Neural progenitor cell (in vitro differentiated cells): ENCODE data around the gene CYLD. TPM values are rescaled to one million over a fixed set of nuclear protein-coding genes. Genes with fewer than 3 reads are reported as not detected.

Source experiments
- DNase-seq: peaks from one replicate; pipeline ENCODE4 v3.0.0-alpha.2; 2016; ENCODE audit warnings: low spot score
- H2AFZ ChIP-seq: fragments of 200-600 bp; sonication (generic); replicated peaks from 2 replicates; pipeline ENCODE4 v1.6.1; 2016; ENCODE audit warnings: antibody characterized with exemption
- H3F3A ChIP-seq: fragments of 200-600 bp; sonication (generic); 2 replicates; pipeline ENCODE4 v1.6.1; 2016; ENCODE audit warnings: antibody characterized with exemption, low read depth
- H3K27ac ChIP-seq: fragments of 200-600 bp; sonication (generic); 2 replicates; pipeline ENCODE4 v1.5.1; 2016; ENCODE audit warnings: mild to moderate bottlenecking
- H3K27me3 ChIP-seq: fragments of 200-600 bp; sonication (generic); 2 replicates; pipeline ENCODE4 v1.6.1; 2016; ENCODE audit warnings: mild to moderate bottlenecking, moderate library complexity
- H3K36me3 ChIP-seq: fragments of 200-600 bp; sonication (generic); 2 replicates; pipeline ENCODE4 v1.5.1; 2016
- H3K4me1 ChIP-seq: fragments of 200-600 bp; sonication (generic); 2 replicates; pipeline ENCODE4 v1.6.1; 2016; ENCODE audit warnings: mixed run types
- H3K4me2 ChIP-seq: fragments of 200-600 bp; sonication (generic); 2 replicates; pipeline ENCODE4 v1.6.1; 2016
- H3K4me3 ChIP-seq: fragments of 200-600 bp; sonication (generic); 2 replicates; pipeline ENCODE4 v1.5.1; 2016
- H3K79me2 ChIP-seq: fragments of 200-600 bp; sonication (generic); 2 replicates; pipeline ENCODE4 v1.6.1; 2016; ENCODE audit warnings: low read depth
- H3K9ac ChIP-seq: fragments of 200-600 bp; sonication (generic); 2 replicates; pipeline ENCODE4 v1.6.1; 2016
- H3K9me3 ChIP-seq: fragments of 200-600 bp; sonication (generic); 2 replicates; pipeline ENCODE4 v1.5.1; 2016; ENCODE audit warnings: low read depth
- H4K20me1 ChIP-seq: fragments of 200-600 bp; sonication (generic); 2 replicates; pipeline ENCODE4 v1.6.1; 2016; ENCODE audit warnings: low read depth
- H3K27ac Mint-ChIP-seq: 3 replicates; pipeline ENCODE4 v1.8.0; 2021; ENCODE audit warnings: mixed read lengths
- H3K27me3 Mint-ChIP-seq: 2 replicates; pipeline ENCODE4 v1.8.0; 2022; ENCODE audit warnings: low read depth, mild to moderate bottlenecking, inconsistent platforms, moderate library complexity, mixed read lengths; ENCODE audit not compliant: insufficient read depth
- H3K36me3 Mint-ChIP-seq: 3 replicates; pipeline ENCODE4 v1.8.0; 2021; ENCODE audit warnings: mixed read lengths
- H3K4me1 Mint-ChIP-seq: 3 replicates; pipeline ENCODE4 v1.8.0; 2021; ENCODE audit warnings: mixed read lengths
- H3K4me3 Mint-ChIP-seq: 3 replicates; pipeline ENCODE4 v1.8.0; 2021; ENCODE audit warnings: mild to moderate bottlenecking, moderate library complexity, mixed read lengths
- H3K9me3 Mint-ChIP-seq: 3 replicates; pipeline ENCODE4 v1.8.0; 2020; ENCODE audit warnings: mixed read lengths
- EZH2 ChIP-seq: fragments of 200-600 bp; sonication (generic); IDR thresholded peaks from 2 replicates; pipeline ENCODE4 v1.6.1; 2017; ENCODE audit warnings: antibody characterized with exemption, mild to moderate bottlenecking, moderate library complexity
- EZH2phosphoT487 ChIP-seq: fragments of 200-600 bp; sonication (generic); IDR thresholded peaks from 2 replicates; pipeline ENCODE4 v1.6.1; 2017; ENCODE audit warnings: antibody characterized with exemption
- total RNA-seq: library from RNA; depleted of rRNA; stranded (reverse); fragments of >200 nt; gene quantifications from 2 replicates; pipeline ENCODE4 v1.2.3, GENCODE V29; 2015; ENCODE audit warnings: low replicate concordance
- TF ChIP-seq, protein P1 (sequence below): fragments of 200-600 bp; sonication (generic); IDR thresholded peaks from 2 replicates; pipeline ENCODE4 v1.5.1; 2017; ENCODE audit warnings: antibody characterized with exemption, mild to moderate bottlenecking

CYLD gene
- total RNA-seq, 1 donor from 2014 or later, result 22.0 TPM

DNA sequence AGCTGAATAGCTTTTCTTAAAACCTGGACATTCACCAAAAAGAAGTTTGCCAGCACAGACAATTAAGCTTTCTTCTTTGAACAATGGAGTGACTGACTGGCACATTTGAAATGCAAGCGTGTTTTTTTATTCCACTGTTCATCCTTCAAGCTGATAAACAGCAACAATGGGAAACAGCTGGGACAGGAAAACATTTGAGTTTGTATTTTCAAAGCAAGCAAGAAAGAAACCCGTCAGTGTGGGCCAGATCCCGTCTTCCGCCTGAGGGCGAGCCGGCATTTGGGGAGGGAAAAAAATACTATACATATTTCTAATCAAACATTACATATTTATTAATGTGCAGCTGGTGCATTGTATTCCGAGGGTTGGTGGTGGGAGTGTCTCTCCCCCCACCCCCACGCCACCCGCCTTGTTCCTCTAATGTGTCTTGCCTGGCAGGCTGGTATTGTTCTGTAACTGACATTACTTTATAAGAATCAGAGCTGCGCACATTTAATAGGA is 94.3 kb downstream of the CYLD start:
- Mint-ChIP-seq H3K27me3 (peaks cover 14% of the 10 kb centered on the region), H3K9me3 (peaks cover 6% of the 10 kb centered on the region), H3K4me3 (no peak overlapping the region), H3K36me3 (no peaks in the 10 kb centered on the region), H3K27ac (no peak overlapping the region), H3K4me1 (peaks cover 10% of the 10 kb centered on the region)
- H3K27ac ChIP-seq, result no peak overlapping the region
- no peaks in the 10 kb centered on the region for H4K20me1 ChIP-seq
- H2AFZ ChIP-seq, result no peak overlapping the region
- DNase-seq, result no peak
- H3K4me3 ChIP-seq, result no peak overlapping the region
- H3K9ac ChIP-seq, result no peak overlapping the region
- peak overlapping the region; percentile 8 for H3K4me2 ChIP-seq
- no peaks in the 10 kb centered on the region for H3K36me3 ChIP-seq
- no peaks in the 10 kb centered on the region for H3K79me2 ChIP-seq
- H3K27me3 ChIP-seq, result peaks cover 13% of the 10 kb centered on the region
- H3K9me3 ChIP-seq, result peaks cover 8% of the 10 kb centered on the region
- H3K4me1 ChIP-seq, result peaks cover 10% of the 10 kb centered on the region
- TF ChIP-seq, protein P1, sequence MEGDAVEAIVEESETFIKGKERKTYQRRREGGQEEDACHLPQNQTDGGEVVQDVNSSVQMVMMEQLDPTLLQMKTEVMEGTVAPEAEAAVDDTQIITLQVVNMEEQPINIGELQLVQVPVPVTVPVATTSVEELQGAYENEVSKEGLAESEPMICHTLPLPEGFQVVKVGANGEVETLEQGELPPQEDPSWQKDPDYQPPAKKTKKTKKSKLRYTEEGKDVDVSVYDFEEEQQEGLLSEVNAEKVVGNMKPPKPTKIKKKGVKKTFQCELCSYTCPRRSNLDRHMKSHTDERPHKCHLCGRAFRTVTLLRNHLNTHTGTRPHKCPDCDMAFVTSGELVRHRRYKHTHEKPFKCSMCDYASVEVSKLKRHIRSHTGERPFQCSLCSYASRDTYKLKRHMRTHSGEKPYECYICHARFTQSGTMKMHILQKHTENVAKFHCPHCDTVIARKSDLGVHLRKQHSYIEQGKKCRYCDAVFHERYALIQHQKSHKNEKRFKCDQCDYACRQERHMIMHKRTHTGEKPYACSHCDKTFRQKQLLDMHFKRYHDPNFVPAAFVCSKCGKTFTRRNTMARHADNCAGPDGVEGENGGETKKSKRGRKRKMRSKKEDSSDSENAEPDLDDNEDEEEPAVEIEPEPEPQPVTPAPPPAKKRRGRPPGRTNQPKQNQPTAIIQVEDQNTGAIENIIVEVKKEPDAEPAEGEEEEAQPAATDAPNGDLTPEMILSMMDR, result no peak
- TF ChIP-seq EZH2 (no peak), EZH2phosphoT487 (no peak)
- H3F3A ChIP-seq, result no peaks in the 10 kb centered on the region

DNA sequence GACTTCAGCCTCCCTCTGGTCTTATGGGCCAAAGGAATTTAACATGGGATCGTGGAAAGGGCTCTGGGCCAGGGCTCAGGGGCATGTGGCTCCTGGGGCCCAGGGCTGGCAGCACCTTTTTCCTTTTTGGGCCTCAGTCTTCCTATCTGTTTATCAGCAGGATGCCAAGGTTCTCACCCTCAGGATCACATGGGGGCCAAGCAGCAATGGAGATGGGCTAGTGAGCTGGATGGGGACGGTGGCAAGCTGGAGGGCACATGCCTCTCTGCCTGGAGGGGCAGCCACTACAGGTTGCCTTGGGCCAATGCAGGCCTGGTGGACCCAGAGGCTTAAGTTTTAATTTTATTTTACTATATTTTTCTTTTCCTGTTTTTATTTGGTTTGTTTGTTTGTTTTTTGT is 95.4 kb downstream of the CYLD start:
- no peaks in the 10 kb centered on the region for H3K79me2 ChIP-seq
- no peak overlapping the region for H3K27ac ChIP-seq
- H3K4me1 ChIP-seq, result peaks cover 13% of the 10 kb centered on the region
- H3K36me3 ChIP-seq, result no peaks in the 10 kb centered on the region
- Mint-ChIP-seq H3K4me3 (no peak overlapping the region), H3K36me3 (no peaks in the 10 kb centered on the region), H3K27me3 (peaks cover 18% of the 10 kb centered on the region), H3K4me1 (peaks cover 10% of the 10 kb centered on the region), H3K27ac (no peak overlapping the region), H3K9me3 (peaks cover 6% of the 10 kb centered on the region)
- no peaks in the 10 kb centered on the region for H3F3A ChIP-seq
- H4K20me1 ChIP-seq, result no peaks in the 10 kb centered on the region
- no peak for TF ChIP-seq EZH2
- no peak for TF ChIP-seq EZH2phosphoT487
- TF ChIP-seq, protein P1, result no peak
- no peak overlapping the region for H2AFZ ChIP-seq
- DNase-seq, result no peak
- no peak overlapping the region for H3K9ac ChIP-seq
- H3K9me3 ChIP-seq, result peaks cover 8% of the 10 kb centered on the region
- no peak overlapping the region for H3K4me3 ChIP-seq
- H3K27me3 ChIP-seq, result peaks cover 25% of the 10 kb centered on the region
- no peak overlapping the region for H3K4me2 ChIP-seq

DNA sequence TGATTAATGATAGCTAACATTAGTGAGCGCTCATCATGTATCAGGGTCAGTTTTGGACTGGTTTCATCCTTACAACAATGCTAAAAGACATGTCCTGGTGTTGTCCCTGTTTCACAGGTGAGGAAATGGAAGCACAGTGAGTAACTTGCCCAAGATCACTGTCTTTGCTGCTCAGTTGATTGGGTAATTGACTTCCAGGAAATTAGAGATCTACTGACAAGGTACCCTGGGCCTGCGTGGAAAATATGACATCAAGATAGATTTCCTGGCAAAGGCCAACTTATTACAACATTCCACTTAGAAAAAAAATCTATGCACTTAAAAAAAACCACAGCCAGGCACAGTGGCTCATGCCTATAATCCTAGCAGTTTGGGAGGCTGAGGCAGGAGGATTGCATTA is 96.3 kb downstream of the CYLD start:
- TF ChIP-seq, protein P1, result no peak
- no peak for TF ChIP-seq EZH2phosphoT487
- no peak for TF ChIP-seq EZH2
- Histone ChIP-seq H3K4me2 (no peak overlapping the region), H3K27ac (no peak overlapping the region), H3K4me1 (peaks cover 13% of the 10 kb centered on the region), H3K9me3 (peaks cover 3% of the 10 kb centered on the region), H2AFZ (no peak overlapping the region), H3K36me3 (no peaks in the 10 kb centered on the region), H3K79me2 (no peaks in the 10 kb centered on the region), H3F3A (no peaks in the 10 kb centered on the region), H3K4me3 (no peak overlapping the region), H3K9ac (no peak overlapping the region), H3K27me3 (peaks cover 27% of the 10 kb centered on the region), H4K20me1 (no peaks in the 10 kb centered on the region)
- Mint-ChIP-seq H3K27ac (no peak overlapping the region), H3K9me3 (peaks cover 4% of the 10 kb centered on the region), H3K4me1 (peaks cover 10% of the 10 kb centered on the region), H3K27me3 (peaks cover 18% of the 10 kb centered on the region), H3K36me3 (no peaks in the 10 kb centered on the region), H3K4me3 (no peak overlapping the region)
- no peak for DNase-seq
